Activated CD8-positive, alpha-beta memory T cell treated with anti-CD3 and anti-CD28 coated beads for 4 hours (primary cell): ENCODE results near the gene LSM12.
"Not testable (repeated sequence)": the region's sequence is repeated elsewhere in the genome, so short reads cannot be mapped to it uniquely, and the experiment has no call there.

Source experiments
- DNase-seq, 2 donors: peaks; one replicate each; pipeline ENCODE4 v3.0.0-alpha.2; 2020; ENCODE audit warnings: low read depth in 2 of 2

The LSM12 gene

DNA sequence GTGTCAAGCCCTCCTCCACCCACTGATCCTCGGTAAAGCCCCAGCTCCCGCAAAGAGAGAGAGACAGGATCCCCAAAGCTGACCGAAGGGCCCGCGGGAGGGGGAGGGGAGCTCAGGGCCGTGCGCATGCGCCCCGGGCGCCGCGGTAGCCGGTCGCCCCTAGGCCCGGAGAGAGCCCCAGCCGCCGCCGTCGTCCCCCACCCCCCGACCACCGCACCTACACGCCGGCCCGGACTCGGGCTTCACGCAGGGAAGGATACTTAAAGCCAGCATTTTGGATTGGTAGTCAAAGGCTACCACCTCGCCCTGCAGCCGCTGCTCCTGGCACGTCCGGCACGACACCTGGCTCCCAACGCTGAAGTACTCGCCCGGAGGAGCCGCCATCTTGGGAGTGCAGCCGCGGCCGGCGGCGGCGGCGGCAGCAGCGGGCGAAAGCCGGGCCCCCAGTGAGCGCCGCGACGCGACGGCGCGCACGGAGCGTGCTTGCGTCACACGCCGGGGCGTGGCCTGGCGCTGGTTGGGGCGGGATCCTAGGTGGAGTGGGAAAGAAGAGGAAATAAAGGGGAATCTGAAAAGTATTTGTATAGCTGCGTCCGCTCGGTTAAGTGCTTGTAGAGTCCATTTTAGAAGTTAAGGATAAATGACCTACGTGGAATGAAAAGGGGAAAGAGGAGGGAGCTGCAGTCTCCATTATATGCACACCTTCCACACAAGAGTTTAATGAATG is at the start of gene LSM12:
Gene LSM12 (minus strand): TSS at position 468 of the 727 bp plus-strand sequence. CDS start 84 bp downstream, at position 384.
- peak; percentile 71 to 81 for DNase-seq

DNA sequence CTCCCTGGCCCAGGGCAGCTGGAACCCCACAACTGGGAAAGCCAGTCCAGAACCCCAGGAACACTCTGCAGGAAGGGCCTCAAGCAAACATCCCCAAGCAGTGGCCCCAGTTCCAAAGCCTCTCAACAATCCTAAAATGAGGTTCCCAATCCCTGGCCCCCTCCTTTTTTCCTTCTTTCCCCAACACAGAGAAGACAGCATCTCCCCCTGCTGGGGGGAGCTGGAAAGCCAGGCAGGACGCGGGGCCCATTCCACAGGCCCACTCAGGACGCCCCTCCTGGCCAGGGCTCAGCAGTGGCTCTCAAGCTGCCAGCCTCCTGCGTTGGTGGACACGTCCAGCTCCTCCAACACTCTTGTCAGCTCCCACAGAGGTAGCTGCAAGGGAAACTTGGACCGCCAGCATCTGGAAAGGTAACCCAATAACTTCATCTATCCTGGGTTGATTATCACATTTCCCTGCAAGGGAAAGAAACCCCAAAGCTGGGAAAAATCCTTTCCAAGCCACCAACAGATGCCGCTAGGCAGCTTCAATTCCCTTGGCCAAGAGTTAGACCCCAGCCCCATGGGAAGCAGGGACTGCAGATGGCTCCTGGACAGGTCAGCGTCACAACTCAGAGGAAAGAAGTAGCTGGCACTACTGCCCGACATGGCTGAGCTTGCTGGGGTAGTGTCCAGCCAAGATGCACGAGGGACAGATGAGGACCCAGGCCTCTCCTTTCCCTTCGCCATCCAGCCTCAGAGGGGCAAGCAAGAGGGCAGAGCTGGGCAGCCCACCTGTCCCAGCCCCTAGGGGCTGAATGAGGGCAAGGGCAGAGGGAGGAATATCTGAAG is 49.3 kb upstream of the LSM12 start:
- no peak for DNase-seq

DNA sequence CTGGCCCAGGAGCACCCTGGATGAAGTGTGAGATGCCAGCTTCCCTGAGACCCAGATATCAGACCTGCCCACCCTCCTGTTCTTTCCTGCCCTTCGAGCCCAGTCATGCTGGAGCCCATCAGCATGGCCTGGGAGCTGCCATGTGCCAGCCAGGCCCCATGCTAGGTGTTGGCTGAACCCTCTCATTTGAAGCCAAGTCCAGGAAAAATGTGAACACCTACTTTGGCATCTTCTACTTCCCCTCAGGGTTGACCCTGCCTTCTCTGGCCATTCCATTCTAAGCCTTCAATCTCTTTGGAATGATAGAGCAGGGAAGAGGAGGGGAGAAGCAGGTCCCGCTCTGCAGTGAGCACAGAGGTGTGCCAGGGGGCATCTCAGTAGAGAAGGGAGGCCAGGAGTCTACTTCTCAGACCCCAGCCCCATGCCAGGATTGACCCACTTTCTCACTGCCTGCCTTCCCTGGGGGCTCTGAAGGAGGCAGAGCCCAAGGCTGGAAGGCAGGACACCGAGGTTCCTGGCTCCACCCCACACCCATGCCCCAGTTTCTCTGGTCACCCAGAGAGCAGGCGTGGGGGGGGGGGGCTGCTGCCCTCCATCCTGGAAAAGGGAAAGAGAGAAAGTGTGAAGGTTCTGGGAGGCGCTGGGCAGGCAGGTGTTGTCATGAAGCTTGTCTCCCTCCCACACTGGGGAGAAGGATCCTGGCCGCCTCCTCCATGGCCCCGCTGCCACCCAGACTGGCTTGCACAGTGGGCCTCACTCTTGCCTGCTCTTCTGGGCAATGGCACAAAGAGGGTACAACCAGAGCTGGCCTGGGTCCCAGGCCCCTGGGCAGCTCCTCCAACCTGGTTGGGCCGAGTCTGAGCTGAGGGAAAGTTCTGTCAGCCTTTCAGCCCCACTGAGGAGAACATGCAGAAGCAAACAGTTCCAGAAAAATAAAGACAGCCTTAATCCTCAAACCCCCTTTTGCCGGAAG is 47.7 kb upstream of the LSM12 start:
- no peak for DNase-seq

DNA sequence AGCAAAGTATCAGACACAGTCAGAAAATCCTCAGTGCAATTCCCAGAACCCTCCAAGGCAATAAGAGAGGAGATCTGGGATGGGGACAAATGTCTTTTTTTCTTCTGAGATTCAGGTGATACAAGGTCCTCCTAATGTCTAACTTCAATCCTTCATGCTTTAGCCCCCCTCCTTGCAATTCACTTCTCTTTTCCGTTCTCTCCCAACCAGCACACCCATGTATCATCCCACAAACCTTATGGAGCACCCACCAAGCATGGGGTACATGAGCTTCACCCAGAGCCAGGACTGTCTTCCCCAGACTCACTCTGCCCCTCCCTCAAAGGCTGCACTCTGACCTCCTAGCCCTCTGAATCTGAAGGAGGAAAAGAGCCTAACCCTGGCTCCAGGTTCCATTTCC is 46.9 kb upstream of the LSM12 start:
- DNase-seq: no peak

DNA sequence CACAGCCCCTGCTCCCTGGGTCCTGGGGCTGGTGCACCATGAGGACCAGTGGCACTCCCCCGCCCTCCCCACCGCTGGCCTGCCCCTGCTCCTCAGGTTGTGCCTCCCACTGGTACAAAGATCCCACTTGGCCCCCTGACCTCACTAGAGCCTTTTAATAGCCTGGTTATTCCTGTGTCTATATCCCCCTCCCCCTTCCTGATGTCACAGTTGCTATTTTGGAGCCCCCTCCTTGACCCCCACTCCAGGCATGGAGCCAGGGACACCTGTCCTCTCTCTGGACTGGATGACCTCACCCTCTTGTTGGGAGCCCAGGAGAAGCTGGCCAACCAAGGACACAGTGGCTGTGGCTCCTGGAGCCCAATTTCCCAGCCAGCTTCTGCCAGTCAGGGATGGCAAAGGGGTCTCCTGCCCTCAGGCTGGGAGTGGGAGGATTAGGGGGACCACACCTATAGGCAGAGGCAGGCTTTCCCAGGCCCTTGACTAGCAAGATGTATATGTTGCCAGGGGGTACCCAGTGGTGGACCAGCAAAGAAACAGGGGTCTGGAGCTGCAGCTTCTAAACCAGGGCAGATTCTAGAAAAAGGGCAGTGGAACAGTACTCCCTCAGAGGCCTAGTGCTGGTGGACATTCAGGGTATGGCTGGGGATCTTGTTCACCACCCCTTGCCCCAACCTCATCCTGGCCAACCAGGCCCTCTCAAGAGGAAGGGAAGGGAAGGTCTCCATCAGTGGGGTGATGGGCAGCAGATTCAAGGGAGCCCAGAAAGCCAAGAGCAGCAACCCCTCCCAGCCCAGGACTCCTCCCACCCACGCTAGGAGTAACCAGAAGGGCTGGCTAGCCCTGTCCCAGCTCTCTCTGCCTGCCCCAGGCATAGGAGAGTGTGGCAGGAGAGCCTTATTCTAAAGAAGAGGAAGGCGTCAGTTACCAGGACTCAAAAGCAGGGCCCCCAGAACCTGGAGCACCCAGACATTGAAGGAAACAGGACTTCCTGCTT is 46.1 kb upstream of the LSM12 start:
- DNase-seq: no peak

DNA sequence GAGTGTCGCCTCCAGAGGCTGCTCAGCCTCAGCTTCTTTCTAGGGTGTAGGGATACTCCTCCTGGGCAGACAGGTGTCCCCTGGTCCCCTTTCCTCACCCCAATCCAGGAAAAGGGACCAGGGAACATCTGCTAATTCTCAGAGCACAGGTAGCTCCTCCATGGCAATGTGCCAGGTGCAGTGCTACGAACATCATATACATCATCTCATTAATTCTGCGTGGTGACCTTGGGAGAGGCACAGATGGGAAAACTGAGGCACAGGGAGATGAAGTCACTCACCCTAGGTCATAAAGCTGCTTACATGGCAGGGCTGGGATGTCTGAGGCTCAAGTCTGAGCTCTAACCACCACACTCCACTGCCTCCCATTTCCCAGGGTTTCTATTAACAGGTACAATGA is 45.3 kb upstream of the LSM12 start:
- no peak for DNase-seq

DNA sequence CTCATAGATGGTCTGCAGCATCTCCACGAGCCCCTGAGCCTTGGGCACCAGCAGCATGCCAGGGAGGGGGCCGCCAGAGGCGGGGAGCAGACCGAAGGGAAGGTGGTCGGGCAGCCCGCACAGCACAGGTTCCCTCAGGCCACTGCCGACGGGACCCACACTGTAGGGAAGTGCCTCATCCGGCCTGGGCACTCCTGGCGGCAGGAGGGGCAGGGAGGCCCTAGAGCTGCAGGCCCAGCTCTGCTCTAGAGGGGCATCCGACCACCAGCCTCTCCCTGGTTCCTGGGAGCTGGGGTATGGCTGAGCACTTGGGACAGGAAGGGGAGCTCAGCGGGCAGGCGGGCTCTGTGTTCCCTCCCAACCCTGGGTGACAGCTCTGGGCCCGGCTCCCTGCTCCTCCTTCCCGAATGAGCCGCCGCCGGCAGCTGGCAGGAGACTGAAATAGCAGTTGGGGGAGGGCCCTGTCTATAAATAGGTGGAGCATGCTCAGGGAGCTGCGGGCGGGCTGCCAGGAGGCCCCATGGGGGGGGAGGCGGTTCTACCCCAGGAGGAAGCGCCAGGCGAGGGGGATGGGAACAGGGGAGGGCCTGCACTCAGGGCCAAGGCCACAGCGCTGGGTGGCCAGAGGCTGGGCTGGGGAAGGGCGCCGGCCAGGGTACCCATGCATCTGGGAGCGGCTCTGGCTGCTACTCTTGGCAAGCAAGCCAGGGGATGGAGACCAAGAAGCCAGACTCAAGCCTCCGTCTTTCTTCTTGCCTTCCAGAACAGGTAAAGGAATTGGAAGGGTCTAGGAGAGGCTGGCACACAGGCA is 44.6 kb upstream of the LSM12 start:
- peak in 1 of 2 donors; percentile 33 for DNase-seq

DNA sequence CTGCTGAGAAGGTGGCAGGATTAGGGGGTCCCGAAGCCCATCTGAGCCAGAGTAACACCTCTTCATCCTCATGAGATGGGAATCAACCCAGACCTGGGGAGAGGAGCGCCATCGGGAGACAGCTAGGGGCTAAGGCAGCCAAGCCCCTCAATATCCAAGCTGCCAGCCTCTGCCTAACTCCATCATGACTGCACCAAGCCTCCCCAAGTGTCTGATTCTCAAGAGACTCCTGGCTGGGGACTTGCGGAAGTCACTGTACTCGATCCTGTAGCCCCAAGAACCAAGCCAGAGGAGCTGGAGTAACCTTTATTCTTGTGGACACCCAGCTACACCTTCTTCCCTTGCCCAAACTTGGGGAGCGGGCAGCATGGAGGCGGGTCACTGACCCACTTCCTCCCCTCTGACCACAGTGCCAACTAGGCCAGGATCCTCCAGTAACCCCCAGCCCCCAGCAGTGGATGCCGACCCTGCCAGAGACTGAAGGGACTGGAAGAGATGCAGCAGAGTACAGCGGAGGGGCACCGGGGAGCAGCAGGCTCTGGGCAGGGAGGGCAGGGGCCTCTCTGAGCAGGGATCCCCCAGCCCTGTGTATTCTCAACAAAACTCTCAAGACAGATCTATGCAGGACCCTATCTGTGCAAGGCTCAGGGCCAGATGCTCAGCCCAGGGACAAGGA is 43.7 kb upstream of the LSM12 start:
- DNase-seq: no peak

DNA sequence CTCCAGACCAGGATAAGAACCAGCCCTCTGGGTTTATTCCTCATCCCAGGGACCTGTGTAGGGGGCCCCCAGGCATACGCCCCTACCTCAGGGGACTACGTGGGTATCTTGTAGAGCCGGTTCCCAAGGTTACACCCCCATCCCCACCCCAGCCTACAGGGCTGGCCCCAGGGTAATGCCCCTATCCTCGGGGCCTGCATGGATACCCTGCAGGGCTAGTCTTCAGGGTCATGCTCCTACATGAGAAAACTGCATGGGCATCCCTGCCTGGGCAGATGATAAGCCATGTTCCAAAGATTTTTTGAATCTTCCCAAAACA is 42.8 kb upstream of the LSM12 start:
- DNase-seq: no peak

DNA sequence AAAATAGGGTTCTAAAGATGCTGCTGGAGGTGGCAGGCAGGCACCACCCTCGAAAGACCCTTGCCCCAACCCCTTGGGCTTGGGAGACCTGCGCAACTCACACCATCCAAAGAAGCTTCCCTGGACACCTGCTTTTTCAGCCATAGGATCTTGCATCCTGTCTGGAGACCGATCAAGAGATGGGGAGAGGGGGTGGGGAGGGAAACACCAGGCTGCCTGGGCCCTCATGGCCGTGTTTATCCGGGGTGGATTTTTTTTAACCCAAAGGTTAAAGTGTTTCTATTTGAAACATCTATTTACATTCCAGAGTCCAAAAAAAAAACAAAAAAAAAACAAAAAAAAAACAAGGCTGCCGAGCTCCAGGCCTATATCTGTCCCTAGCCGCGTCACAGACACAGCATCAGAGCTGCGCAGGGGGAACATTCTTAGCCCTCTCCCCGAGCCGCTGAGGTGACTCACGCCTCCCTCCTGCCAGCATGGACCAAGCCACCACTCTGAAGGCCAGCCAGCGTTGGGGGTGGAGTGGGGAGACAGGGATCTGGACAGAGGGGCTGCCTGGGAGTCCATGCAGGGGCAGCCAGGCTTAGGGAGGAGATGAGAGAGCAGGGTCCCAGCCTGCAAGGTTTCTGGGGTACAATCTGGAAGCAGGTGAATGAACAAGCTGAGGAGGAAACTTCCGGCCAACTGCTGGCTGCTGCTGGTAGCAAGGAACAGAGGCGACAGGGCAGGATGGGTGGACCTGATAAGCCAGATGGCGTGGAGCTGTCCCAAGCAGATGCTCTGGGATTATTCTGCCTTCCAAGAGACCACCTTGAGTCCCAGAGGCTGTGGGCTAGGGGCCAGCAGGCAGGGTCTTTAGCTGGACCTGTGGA is 42.2 kb upstream of the LSM12 start:
- DNase-seq: no peak

DNA sequence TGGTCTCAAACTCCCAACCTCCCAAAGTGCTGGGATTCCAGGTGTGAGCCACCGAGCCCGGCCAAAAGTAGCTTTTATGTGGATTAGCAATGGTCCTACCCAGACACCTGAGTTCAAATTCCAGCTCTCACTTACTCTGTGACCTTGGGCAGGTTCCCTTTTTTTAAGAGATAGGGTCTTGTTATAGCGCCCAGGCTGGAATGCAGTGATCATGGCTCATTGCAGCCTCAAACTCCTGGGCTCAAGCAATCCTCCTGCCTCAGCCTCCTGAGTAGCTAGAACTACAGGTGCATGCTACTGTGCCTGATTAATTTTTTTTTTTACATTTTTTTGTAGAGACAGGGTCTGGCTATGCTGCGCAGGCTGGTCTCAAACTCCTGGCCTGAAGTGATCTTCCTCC is 40.3 kb upstream of the LSM12 start:
- DNase-seq: no peak

DNA sequence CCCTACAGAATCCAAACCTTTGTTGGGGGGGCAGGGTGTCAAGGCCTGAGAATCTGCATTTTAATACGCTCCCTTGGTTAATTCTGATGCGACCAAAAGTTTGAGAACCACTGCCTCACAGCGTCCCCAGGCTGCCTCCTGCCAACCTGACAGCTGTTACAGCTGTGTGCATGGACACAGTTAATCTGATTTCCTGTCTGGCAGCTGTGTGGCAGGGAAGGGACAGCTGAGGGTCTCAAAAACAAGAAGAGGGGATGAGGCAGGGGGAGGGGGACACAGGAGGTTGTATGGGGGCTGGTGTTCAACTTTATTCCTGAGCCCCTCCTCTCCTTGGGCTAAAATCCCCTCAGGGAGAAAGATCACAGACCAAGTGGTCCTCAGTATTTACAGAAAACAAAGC is 39.5 kb upstream of the LSM12 start:
- no peak for DNase-seq

DNA sequence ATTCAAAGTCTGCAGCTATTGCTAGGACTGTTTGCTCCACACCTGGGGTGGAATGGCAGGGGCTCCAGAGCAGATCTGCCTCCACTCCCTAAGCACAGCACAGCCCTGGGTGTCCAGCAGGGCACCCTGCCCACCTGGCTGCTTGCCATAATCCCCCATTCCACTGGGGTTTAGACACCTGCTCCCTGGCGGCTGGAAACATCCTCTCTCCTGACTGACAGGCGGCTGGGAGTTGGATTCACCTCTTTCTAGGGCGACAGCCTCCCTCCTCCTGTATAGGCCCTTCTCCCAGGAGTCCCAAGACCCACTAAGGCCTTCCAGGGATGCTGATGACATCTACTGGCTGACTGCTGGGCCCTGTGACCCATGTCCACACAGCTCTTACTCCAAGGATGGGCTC is 39.0 kb upstream of the LSM12 start:
- DNase-seq: no peak

DNA sequence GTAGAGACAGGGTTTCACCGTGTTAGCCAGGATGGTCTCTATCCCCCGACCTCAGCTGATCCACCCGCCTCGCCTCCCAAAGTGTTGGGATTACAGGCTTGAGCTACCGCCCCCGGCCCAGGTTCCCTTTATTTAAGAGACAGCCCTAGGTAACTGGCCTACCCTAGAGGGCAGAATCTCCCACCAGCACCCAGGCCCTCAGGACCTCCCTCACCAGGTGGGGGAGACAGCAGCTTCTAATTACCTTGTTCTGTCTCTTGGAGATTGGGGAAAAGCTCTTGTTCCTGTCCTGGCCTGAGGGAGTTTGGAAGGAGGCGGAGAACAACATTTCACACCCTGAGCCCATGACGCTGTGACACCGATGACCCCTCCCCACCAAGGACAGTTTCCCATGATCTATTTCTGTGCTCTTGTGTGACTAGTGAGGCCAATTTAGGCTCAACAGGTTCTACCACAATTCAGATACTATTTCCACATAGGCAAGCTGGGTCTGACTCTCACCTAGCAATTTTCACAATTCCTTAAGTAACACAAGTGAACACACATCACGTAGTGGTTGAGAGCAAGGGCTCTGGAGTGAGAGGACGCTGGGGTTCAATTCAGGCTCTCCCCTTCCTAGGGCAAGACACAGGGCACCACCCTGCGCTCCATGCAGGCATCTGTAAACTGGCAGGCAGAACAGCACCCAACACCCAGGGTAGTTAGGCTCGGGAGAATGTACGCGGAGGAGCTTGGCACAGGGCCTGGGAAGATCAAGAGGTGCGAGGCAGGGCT is 36.6 kb upstream of the LSM12 start:
- DNase-seq: no peak

DNA sequence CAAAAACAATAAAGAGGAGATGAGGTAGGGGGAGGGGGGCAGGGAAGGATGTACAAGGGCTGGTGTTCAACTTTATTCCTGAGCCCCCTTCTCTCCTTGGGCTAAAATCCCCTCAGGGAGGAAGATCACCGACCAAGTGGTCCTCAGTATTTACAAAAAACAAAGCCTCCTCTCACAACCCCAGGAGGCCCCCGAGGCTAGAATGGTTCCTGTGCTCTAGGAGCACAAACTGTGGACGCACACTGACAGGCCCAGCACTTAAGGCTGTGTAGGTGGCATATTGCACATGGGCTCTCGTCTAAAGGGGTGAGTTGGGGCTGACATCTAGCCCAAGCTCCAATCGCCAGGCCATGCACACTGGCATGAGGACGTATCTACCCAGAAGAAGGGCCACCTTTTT is 35.4 kb upstream of the LSM12 start:
- DNase-seq: not testable (repeated sequence)

DNA sequence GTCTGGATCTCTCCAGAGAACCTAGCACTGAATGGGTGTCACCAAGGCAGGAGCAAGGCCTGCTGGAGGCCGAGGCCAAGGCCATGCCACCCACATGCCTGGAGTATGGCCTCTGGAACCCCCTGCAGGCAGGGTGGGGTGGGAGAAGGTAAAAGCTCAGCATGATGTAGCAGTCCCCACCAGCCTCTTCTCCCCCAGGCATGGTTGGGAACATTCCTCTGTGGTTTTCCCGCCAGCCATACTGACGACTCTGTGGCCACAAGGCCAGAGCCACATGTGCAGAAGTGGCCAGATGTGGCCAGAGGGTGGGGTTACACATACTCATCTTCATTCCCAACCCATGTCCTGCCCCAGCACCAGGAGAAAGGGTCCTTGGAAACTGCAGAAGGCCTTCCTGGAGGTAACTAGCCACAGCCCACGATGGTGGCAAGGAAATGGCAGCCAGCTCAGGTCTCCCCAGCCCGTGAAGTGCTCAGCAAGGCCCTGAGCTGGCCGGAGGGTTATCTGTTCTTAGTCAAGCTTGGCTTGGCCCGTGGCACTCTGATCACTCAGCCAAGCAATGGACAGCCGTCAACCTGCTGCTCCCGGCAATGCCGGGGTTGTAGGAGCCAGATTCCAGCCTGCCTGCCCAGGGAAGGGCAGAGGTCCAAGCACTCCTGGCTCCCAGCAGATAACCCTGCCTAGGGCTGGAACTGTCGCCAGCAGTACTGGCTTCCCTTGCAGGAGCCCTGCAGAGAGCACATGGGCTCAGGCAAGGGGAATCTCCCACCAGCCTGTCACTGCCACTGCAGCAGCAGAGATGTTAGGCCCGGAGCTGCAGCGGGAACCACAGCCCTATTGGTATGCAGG is 30.9 kb upstream of the LSM12 start:
- no peak for DNase-seq
